ENCODE measurements around the gene LYRM2.

LYRM2 gene

DNA sequence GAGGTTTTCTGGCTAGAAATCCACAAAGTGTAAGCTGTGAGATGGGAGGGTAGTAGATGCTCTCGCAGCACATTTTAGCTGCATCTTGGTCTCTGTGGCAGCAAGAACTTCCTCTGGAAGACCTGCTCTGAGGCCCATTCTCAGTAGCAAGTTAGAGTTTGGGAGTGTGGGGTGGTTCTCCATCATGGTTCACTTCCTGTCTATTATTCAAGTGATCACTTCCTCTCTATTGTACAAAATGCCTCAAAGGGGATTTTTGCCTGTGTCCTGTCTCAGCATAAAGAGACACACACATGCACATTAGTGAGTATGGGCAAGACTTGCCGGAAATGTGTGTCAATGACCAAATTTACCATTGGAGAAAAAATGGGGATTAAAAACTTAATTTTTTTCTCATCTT, 42.5 kb downstream of the LYRM2 start:
- TF ChIP-seq, protein P1, sequence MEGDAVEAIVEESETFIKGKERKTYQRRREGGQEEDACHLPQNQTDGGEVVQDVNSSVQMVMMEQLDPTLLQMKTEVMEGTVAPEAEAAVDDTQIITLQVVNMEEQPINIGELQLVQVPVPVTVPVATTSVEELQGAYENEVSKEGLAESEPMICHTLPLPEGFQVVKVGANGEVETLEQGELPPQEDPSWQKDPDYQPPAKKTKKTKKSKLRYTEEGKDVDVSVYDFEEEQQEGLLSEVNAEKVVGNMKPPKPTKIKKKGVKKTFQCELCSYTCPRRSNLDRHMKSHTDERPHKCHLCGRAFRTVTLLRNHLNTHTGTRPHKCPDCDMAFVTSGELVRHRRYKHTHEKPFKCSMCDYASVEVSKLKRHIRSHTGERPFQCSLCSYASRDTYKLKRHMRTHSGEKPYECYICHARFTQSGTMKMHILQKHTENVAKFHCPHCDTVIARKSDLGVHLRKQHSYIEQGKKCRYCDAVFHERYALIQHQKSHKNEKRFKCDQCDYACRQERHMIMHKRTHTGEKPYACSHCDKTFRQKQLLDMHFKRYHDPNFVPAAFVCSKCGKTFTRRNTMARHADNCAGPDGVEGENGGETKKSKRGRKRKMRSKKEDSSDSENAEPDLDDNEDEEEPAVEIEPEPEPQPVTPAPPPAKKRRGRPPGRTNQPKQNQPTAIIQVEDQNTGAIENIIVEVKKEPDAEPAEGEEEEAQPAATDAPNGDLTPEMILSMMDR (conservative IDR thresholded peaks at IDR 0.05; ENCODE audit: low read depth) = no peak
- POLR2A ChIA-PET (ENCODE audit: low non-redundant PET) = no interaction called here
- CTCF ChIA-PET = interaction anchor here (0.7 kb wide), 1 partner anchor 542 kb away, joined by 3 read pairs; no protein-coding TSS in a partner anchor
- DNase-seq (ENCODE audit: low spot score) = no peak
- no peak overlapping the region for H3K27ac ChIP-seq

GRCh38 chr6:89591745-89592144, 46.8 kb downstream of the LYRM2 start:
- DNase-seq (ENCODE audit: low spot score) = no peak
- ChIA-PET POLR2A (ENCODE audit: low non-redundant PET) (no interaction called here), CTCF (no interaction called here)
- no peak overlapping the region for H3K27ac ChIP-seq
- TF ChIP-seq, protein P1 (conservative IDR thresholded peaks at IDR 0.05; ENCODE audit: low read depth) = no peak

GRCh38 chr6:89590133-89590532, 48.4 kb downstream of the LYRM2 start:
- H3K27ac ChIP-seq = no peak overlapping the region
- POLR2A ChIA-PET (ENCODE audit: low non-redundant PET) = interaction anchor here (0.6 kb wide), 1 partner anchor 342 kb away, joined by 3 read pairs; no protein-coding TSS in a partner anchor
- CTCF ChIA-PET = no interaction called here
- no peak for DNase-seq (ENCODE audit: low spot score)
- TF ChIP-seq, protein P1 (conservative IDR thresholded peaks at IDR 0.05; ENCODE audit: low read depth) = no peak

DNA sequence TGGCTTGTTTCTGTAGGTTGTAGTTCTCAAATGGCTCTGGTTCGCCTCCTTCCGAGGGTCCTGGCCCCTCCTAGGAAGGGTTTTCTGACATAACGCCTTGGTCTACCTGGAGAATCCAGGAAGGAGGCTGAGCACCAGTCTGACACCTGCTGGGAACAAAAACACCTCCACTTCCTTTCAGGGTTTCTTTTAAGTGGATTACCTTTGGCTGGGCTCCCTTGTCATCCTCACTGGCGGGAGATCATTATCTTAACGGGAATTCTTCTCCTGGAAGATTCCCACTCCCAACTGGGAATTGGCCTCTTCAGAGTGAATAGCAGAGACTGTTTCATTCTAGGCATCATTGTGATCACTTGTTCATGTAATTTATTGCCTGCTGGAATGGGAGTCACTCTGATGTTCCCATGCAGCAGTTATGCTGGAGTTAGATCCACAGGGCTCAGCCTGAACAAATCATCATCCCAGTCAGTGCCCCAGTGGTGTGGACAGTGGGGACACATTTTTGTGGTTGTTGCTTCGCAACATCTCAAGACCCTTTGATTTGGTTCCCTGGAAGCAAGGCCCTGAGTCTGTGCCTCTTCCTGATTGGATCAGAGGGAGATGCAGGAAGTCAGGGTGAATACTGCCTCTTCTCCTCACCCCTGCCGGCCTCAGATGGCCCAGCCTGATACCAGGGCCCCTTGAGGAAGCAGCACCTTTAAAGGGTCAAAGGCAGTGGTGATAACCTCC, 49.1 kb downstream of the LYRM2 start:
- no peak overlapping the region for H3K27ac ChIP-seq
- ChIA-PET CTCF (no interaction called here), POLR2A (ENCODE audit: low non-redundant PET) (interaction anchor here (0.6 kb wide), 1 partner anchor 341 kb away, joined by 3 read pairs; no protein-coding TSS in a partner anchor)
- DNase-seq (ENCODE audit: low spot score) = no peak
- TF ChIP-seq, protein P1 (conservative IDR thresholded peaks at IDR 0.05; ENCODE audit: low read depth) = no peak

GRCh38 chr6:89585154-89585553, 53.4 kb downstream of the LYRM2 start:
- no peak for DNase-seq (ENCODE audit: low spot score)
- CTCF ChIA-PET = no interaction called here
- H3K27ac ChIP-seq = no peak overlapping the region
- POLR2A ChIA-PET (ENCODE audit: low non-redundant PET) = no interaction called here
- TF ChIP-seq, protein P1 (conservative IDR thresholded peaks at IDR 0.05; ENCODE audit: low read depth) = no peak

DNA sequence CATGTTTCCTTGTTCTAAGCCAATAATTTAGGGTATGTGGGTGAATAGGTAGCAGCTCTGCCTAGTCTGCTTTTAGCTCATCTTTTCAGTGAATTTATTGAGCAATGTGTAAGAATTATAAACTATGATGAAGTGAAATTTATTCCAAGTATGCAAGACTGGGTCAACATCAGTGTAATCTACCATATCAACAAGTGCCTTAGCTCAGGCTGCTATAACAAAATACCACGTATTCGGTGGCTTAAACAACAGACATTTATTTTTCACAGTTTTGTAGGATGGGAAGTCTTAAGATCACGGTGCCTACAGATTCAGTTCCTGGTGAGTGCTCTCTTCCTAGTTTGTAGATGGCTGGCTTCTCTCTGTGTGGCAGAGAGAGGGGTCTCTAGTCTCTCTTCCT, 54.0 kb downstream of the LYRM2 start:
- POLR2A ChIA-PET (ENCODE audit: low non-redundant PET) = no interaction called here

More for the DNA sequence above, 54.0 kb downstream of the LYRM2 start:
- no peak for DNase-seq (ENCODE audit: low spot score)
- H3K27ac ChIP-seq = no peak overlapping the region
- CTCF ChIA-PET = interaction anchor here (0.6 kb wide), 1 partner anchor 13 kb away, joined by 3 read pairs; no protein-coding TSS in a partner anchor
- TF ChIP-seq, protein P1 (conservative IDR thresholded peaks at IDR 0.05; ENCODE audit: low read depth) = no peak

All from RWPE1 (cell line).